IMR-90 (cell line): ENCODE measurements around the gene LDB2. TPM values are rescaled to one million over a fixed set of nuclear protein-coding genes. Genes with fewer than 3 reads are reported as not detected.

Source experiments
- ATAC-seq: fragments of 200-7000 bp; cut with Tn5 transposase; 2 replicates; pipeline ENCODE4 v1.9.1; 2020; ENCODE audit warnings: low read depth, mild to moderate bottlenecking, moderate library complexity
- BruUV-seq: library from RNA; stranded (reverse); fragments of 400-500 nt; replicated peaks from 2 replicates; lab custom pipeline; 2021; lab: Mats Ljungman, UMichigan
- CTCF ChIA-PET: fragments of 300-600 bp; formaldehyde crosslinking; extraction: SDS; loops from one replicate; lab custom pipeline; 2021; ENCODE audit warnings: antibody characterized with exemption; lab: Yijun Ruan, JAX
- POLR2A ChIA-PET: fragments of 300-600 bp; sonication (Branson Sonifier 250); formaldehyde crosslinking; loops from one replicate; lab custom pipeline; 2022; ENCODE audit warnings: antibody characterized with exemption; ENCODE audit not compliant: unreplicated experiment; lab: Charles Lee
- DNase-seq: peaks from one replicate; pipeline ENCODE4 v3.0.0; 2013
- H2AFZ ChIP-seq: replicated peaks from 2 replicates; pipeline ENCODE3; 2013; ENCODE audit warnings: low read length, mild to moderate bottlenecking; ENCODE audit not compliant: poor library complexity
- H2AK5ac ChIP-seq: 2 replicates; pipeline ENCODE4 v1.6.1; 2013; ENCODE audit warnings: low read depth, low read length, inconsistent platforms
- H2AK9ac ChIP-seq: replicated peaks from 2 replicates; pipeline ENCODE3; 2013; ENCODE audit warnings: mild to moderate bottlenecking, low read depth, low read length, moderate library complexity; ENCODE audit not compliant: poor library complexity
- H2BK120ac ChIP-seq: 2 replicates; pipeline ENCODE4 v1.6.1; 2013; ENCODE audit warnings: low read depth, low read length, inconsistent platforms
- H2BK15ac ChIP-seq: 3 replicates; pipeline ENCODE4 v1.6.1; 2013; ENCODE audit warnings: low read depth, low read length, inconsistent platforms
- H2BK20ac ChIP-seq: 2 replicates; pipeline ENCODE4 v1.6.1; 2013; ENCODE audit warnings: low read depth, mild to moderate bottlenecking, inconsistent platforms, low read length, moderate library complexity
- H2BK5ac ChIP-seq: 2 replicates; pipeline ENCODE4 v1.6.1; 2013; ENCODE audit warnings: mild to moderate bottlenecking, low read depth, low read length, inconsistent platforms; ENCODE audit not compliant: poor library complexity, severe bottlenecking
- H3K14ac ChIP-seq: replicated peaks from 2 replicates; pipeline ENCODE4 v1.6.1; 2013; ENCODE audit warnings: low read depth, low read length, inconsistent platforms
- H3K18ac ChIP-seq: 2 replicates; pipeline ENCODE4 v1.6.1; 2013; ENCODE audit warnings: low read depth, low read length, control low read depth
- H3K23ac ChIP-seq: 2 replicates; pipeline ENCODE4 v1.6.1; 2013; ENCODE audit warnings: low read depth, low read length, inconsistent platforms
- H3K27ac ChIP-seq: 2 replicates; pipeline ENCODE4 v1.5.1; 2013; ENCODE audit warnings: mild to moderate bottlenecking, control low read depth, low read length; ENCODE audit not compliant: insufficient read depth
- H3K27me3 ChIP-seq: 2 replicates; pipeline ENCODE4 v1.6.1; 2013; ENCODE audit warnings: low read length; ENCODE audit not compliant: control insufficient read depth, insufficient read depth
- H3K36me3 ChIP-seq: 2 replicates; pipeline ENCODE4 v1.6.1; 2013; ENCODE audit warnings: low read length, mixed read lengths; ENCODE audit not compliant: control insufficient read depth, insufficient read depth
- H3K4ac ChIP-seq: 2 replicates; pipeline ENCODE4 v1.6.1; 2013; ENCODE audit warnings: low read depth, low read length, inconsistent platforms
- H3K4me1 ChIP-seq: 2 replicates; pipeline ENCODE4 v1.6.1; 2013; ENCODE audit warnings: low read length, mixed read lengths; ENCODE audit not compliant: control insufficient read depth, insufficient read depth
- H3K4me2 ChIP-seq: 2 replicates; pipeline ENCODE4 v1.6.1; 2013; ENCODE audit warnings: low read depth, mild to moderate bottlenecking, control low read depth, low read length, moderate library complexity
- H3K4me3 ChIP-seq: 2 replicates; pipeline ENCODE4 v1.5.1; 2013; ENCODE audit warnings: low read depth, mild to moderate bottlenecking, control low read depth, low read length, moderate library complexity; ENCODE audit not compliant: insufficient read depth
- H3K56ac ChIP-seq: 2 replicates; pipeline ENCODE4 v1.6.1; 2013; ENCODE audit warnings: low read length, inconsistent platforms; ENCODE audit not compliant: insufficient read depth; ENCODE audit errors: extremely low read depth
- H3K79me1 ChIP-seq, 2 experiments: 2 replicates each; pipeline ENCODE4 v1.6.1; 2013; ENCODE audit warnings: low read length in 2 of 2, inconsistent platforms in 1 of 2, low read depth in 1 of 2
- H3K9ac ChIP-seq: 2 replicates; pipeline ENCODE4 v1.6.1; 2013; ENCODE audit warnings: low read depth, low read length, control low read depth
- H3K9me1 ChIP-seq: 2 replicates; pipeline ENCODE4 v1.6.1; 2013; ENCODE audit warnings: low read length, inconsistent platforms; ENCODE audit not compliant: insufficient read depth
- H3K9me3 ChIP-seq: 2 replicates; pipeline ENCODE4 v1.6.1; 2013; ENCODE audit warnings: low read length; ENCODE audit not compliant: control insufficient read depth, insufficient read depth
- H4K20me1 ChIP-seq: 2 replicates; pipeline ENCODE4 v1.6.1; 2013; ENCODE audit warnings: low read length, inconsistent platforms; ENCODE audit not compliant: insufficient read depth
- H4K5ac ChIP-seq: 2 replicates; pipeline ENCODE4 v1.6.1; 2013; ENCODE audit warnings: mild to moderate bottlenecking, low read depth, low read length, control low read depth
- H4K8ac ChIP-seq, 2 experiments: 2 replicates each; pipeline ENCODE4 v1.6.1; 2013; ENCODE audit warnings: low read depth in 2 of 2, low read length in 2 of 2, control low read depth in 1 of 2, inconsistent platforms in 1 of 2
- H4K91ac ChIP-seq: 2 replicates; pipeline ENCODE4 v1.6.1; 2013; ENCODE audit warnings: low read depth, low read length, inconsistent platforms; ENCODE audit not compliant: insufficient read depth
- BHLHE40 ChIP-seq: fragments of 150-350 bp; IDR thresholded peaks from 2 replicates; pipeline ENCODE4 v1.6.1; 2016; ENCODE audit warnings: mild to moderate bottlenecking, low read depth, low read length
- CEBPB ChIP-seq: IDR thresholded peaks from 2 replicates; pipeline ENCODE4 v1.6.1; 2012; ENCODE audit warnings: low read depth, low read length, improper control_type of control experiment
- CHD1 ChIP-seq: IDR thresholded peaks from 2 replicates; pipeline ENCODE4 v1.6.1; 2012; ENCODE audit warnings: low read depth, low read length, improper control_type of control experiment
- FOS ChIP-seq: fragments of 150-350 bp; IDR thresholded peaks from 2 replicates; pipeline ENCODE4 v1.6.1; 2016; ENCODE audit warnings: low read depth, low read length
- MAFK ChIP-seq: IDR thresholded peaks from 2 replicates; pipeline ENCODE4 v1.6.1; 2012; ENCODE audit warnings: low read depth, low read length, improper control_type of control experiment
- MAZ ChIP-seq: IDR thresholded peaks from 2 replicates; pipeline ENCODE4 v1.6.1; 2012; ENCODE audit warnings: low read depth, mild to moderate bottlenecking, low read length, improper control_type of control experiment, moderate library complexity, borderline replicate concordance
- MXI1 ChIP-seq: IDR thresholded peaks from 2 replicates; pipeline ENCODE4 v1.6.1; 2012; ENCODE audit warnings: low read depth, mild to moderate bottlenecking, low read length, moderate library complexity, borderline replicate concordance
- NFE2L2 ChIP-seq: fragments of 150-350 bp; IDR thresholded peaks from 2 replicates; pipeline ENCODE4 v1.6.1; 2016; ENCODE audit warnings: low read depth, mild to moderate bottlenecking, low read length
- POLR2A ChIP-seq: IDR thresholded peaks from 2 replicates; pipeline ENCODE4 v1.6.1; 2012; ENCODE audit warnings: mild to moderate bottlenecking, low read depth, low read length
- RAD21 ChIP-seq: IDR thresholded peaks from 2 replicates; pipeline ENCODE4 v1.6.1; 2012; ENCODE audit warnings: low read length, improper control_type of control experiment
- RCOR1 ChIP-seq: IDR thresholded peaks from 2 replicates; pipeline ENCODE4 v1.6.1; 2012; ENCODE audit warnings: mild to moderate bottlenecking, low read length, improper control_type of control experiment; ENCODE audit not compliant: insufficient replicate concordance
- RFX5 ChIP-seq: IDR thresholded peaks from 2 replicates; pipeline ENCODE4 v1.8.0; 2012; ENCODE audit warnings: low read depth, mild to moderate bottlenecking, low read length, moderate library complexity
- SMC3 ChIP-seq: fragments of 150-350 bp; IDR thresholded peaks from 2 replicates; pipeline ENCODE4 v1.6.1; 2016; ENCODE audit warnings: low read depth, mild to moderate bottlenecking, antibody characterized with exemption, low read length, moderate library complexity
- WGBS, 2 experiments: methylation state at CpG; one replicate each; pipeline versions ENCODE4 v1.1.5 to v1.1.7; 2013; ENCODE audit warnings: missing lambda C conversion rate in 2 of 2; ENCODE audit not compliant: insufficient read length in 1 of 2; ENCODE audit errors: extremely low coverage in 2 of 2; 5-methylcytosine and 5-hydroxymethylcytosine counted together
- dilution Hi-C: fragments of 300-500 bp; cut with HindIII; formaldehyde crosslinking; loops from one replicate; pipeline ENCODE4 v1.14.3; 2018; ENCODE audit warnings: low sequenced_read_pairs; ENCODE audit not compliant: unreplicated experiment
- in situ Hi-C: fragments of 300-500 bp; cut with MboI; formaldehyde crosslinking; loops from 3 replicates; pipeline ENCODE4 v1.14.3; 2019; ENCODE audit warnings: low sequenced_read_pairs, inconsistent platforms, mixed read lengths
- intact Hi-C: fragments of 100-400 bp; cut with micrococcal nuclease; formaldehyde crosslinking; loops from 2 replicates; pipeline ENCODE4 v1.10.0; 2022
- polyA plus RNA-seq, 3 experiments: library from polyadenylated mRNA; depleted of rRNA; stranded (reverse); fragments of >200 nt; gene quantifications; 2 replicates each; pipeline ENCODE4 v1.2.3, GENCODE V29; 2012; ENCODE audit warnings: low replicate concordance in 1 of 3
- total RNA-seq: library from RNA; depleted of rRNA; stranded (reverse); fragments of >200 nt; gene quantifications from 2 replicates; pipeline ENCODE4 v1.2.3, GENCODE V29; 2012
- TF ChIP-seq, protein P1 (sequence below): fragments of 150-350 bp; IDR thresholded peaks from 2 replicates; pipeline ENCODE4 v1.6.1; 2017; ENCODE audit warnings: mild to moderate bottlenecking, antibody characterized with exemption, low read length, low read depth
- TF ChIP-seq, protein P2 (sequence below): conservative IDR thresholded peaks from 2 replicates; pipeline ENCODE4 v1.5.1; 2012; ENCODE audit warnings: mild to moderate bottlenecking, low read depth, low read length, improper control_type of control experiment
- TF ChIP-seq, protein P3 (sequence below): fragments of 150-350 bp; IDR thresholded peaks from 2 replicates; pipeline ENCODE4 v1.6.1; 2016; ENCODE audit warnings: low read depth, mild to moderate bottlenecking, low read length, moderate library complexity, borderline replicate concordance

The LDB2 gene
- total and polyA plus RNA-seq, 2 of the 4 experiments (the other 2 are of a cell fraction): 67.9 to 116 TPM

DNA sequence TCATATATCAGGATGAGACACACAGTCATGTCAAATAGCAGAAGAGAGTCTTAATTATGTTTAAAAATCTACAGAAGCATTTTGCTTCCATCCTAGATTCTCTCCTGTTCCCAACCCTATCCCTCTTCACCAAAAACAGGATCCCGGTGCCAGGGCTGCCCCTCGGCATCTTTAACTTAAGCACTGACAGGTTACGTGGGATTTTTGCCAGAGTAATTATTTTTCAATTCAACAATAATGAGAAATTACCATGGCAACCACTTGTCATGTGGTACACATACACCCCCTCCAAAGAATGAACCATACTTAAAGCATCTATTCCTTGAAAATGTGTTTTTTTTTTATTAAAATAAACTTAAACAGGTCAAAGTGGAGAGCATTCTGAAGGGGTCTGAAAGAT is 130.6 kb downstream of the LDB2 start:
- ATAC-seq: no peak
- Histone ChIP-seq H3K79me1 (no peaks in the 10 kb centered on the region; a peak in 1 of 4 replicates), H3K9me3 (no peaks in the 10 kb centered on the region), H2BK120ac (no peak overlapping the region), H3K23ac (no peak overlapping the region), H3K4ac (no peak overlapping the region), H3K4me1 (peaks cover 2% of the 10 kb centered on the region; the same call in 1 of the 2 replicates), H3K4me2 (no peak overlapping the region), H3K36me3 (no peaks in the 10 kb centered on the region), H3K14ac (no peak overlapping the region), H4K5ac (no peak overlapping the region), H2AK9ac (no peak overlapping the region), H2AFZ (no peak overlapping the region), H4K8ac (no peak overlapping the region), H2BK15ac (no peak overlapping the region), H3K18ac (no peak overlapping the region), H3K9ac (no peak overlapping the region), H3K56ac (no peak overlapping the region), H4K91ac (no peak overlapping the region), H3K9me1 (no peaks in the 10 kb centered on the region), H3K27me3 (no peaks in the 10 kb centered on the region), H2BK20ac (no peak overlapping the region), H4K20me1 (no peaks in the 10 kb centered on the region), H2AK5ac (no peak overlapping the region), H2BK5ac (no peak overlapping the region), H3K27ac (no peak overlapping the region), H3K4me3 (no peak overlapping the region)
- intact Hi-C loops (no loop called here), in situ Hi-C loops (no loop called here), dilution Hi-C loops (no loop called here)
- BruUV-seq: no TSS peak
- ChIA-PET POLR2A (no interaction called here), CTCF (no interaction called here)
- TF ChIP-seq RAD21 (no peak), SMC3 (no peak), POLR2A (no peak), MAZ (no peak), RCOR1 (no peak), BHLHE40 (no peak), FOS (no peak), MAFK (no peak), MXI1 (no peak), CHD1 (no peak), RFX5 (no peak), NFE2L2 (no peak), CEBPB (no peak)
- TF ChIP-seq, protein P1, sequence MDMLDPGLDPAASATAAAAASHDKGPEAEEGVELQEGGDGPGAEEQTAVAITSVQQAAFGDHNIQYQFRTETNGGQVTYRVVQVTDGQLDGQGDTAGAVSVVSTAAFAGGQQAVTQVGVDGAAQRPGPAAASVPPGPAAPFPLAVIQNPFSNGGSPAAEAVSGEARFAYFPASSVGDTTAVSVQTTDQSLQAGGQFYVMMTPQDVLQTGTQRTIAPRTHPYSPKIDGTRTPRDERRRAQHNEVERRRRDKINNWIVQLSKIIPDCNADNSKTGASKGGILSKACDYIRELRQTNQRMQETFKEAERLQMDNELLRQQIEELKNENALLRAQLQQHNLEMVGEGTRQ: no peak
- TF ChIP-seq, protein P2, sequence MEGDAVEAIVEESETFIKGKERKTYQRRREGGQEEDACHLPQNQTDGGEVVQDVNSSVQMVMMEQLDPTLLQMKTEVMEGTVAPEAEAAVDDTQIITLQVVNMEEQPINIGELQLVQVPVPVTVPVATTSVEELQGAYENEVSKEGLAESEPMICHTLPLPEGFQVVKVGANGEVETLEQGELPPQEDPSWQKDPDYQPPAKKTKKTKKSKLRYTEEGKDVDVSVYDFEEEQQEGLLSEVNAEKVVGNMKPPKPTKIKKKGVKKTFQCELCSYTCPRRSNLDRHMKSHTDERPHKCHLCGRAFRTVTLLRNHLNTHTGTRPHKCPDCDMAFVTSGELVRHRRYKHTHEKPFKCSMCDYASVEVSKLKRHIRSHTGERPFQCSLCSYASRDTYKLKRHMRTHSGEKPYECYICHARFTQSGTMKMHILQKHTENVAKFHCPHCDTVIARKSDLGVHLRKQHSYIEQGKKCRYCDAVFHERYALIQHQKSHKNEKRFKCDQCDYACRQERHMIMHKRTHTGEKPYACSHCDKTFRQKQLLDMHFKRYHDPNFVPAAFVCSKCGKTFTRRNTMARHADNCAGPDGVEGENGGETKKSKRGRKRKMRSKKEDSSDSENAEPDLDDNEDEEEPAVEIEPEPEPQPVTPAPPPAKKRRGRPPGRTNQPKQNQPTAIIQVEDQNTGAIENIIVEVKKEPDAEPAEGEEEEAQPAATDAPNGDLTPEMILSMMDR: no peak
- TF ChIP-seq, protein P3, sequence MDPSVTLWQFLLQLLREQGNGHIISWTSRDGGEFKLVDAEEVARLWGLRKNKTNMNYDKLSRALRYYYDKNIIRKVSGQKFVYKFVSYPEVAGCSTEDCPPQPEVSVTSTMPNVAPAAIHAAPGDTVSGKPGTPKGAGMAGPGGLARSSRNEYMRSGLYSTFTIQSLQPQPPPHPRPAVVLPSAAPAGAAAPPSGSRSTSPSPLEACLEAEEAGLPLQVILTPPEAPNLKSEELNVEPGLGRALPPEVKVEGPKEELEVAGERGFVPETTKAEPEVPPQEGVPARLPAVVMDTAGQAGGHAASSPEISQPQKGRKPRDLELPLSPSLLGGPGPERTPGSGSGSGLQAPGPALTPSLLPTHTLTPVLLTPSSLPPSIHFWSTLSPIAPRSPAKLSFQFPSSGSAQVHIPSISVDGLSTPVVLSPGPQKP: no peak
- DNase-seq: no peak
- no CpG with 5 or more reads among the region's 3 CpGs for WGBS, 2 experiments
